SJSA1 (cell line): Measurements from ENCODE around the gene MPZL1. TPM values are rescaled to one million over a fixed set of nuclear protein-coding genes. Genes with fewer than 3 reads are reported as not detected.
A peak's percentile ranks its signal among the peaks of the same experiment; 100 is the strongest.

Source experiments
- DNase-seq, 2 experiments: peaks; one replicate each; pipeline ENCODE4 v3.0.0-alpha.2; 2015 to 2020; ENCODE audit warnings: low spot score in 2 of 2, low read depth in 1 of 2
- H3K27ac ChIP-seq: fragments of 250-450 bp; sonication (Bioruptor Pico); 2 replicates; pipeline ENCODE4 v1.5.1; 2020; ENCODE audit warnings: mild to moderate bottlenecking, moderate library complexity
- H3K27me3 ChIP-seq: fragments of 250-450 bp; sonication (Bioruptor Pico); replicated peaks from 2 replicates; pipeline ENCODE4 v1.5.1; 2020; ENCODE audit warnings: mild to moderate bottlenecking, moderate library complexity
- H3K36me3 ChIP-seq: fragments of 250-450 bp; sonication (Bioruptor Pico); 2 replicates; pipeline ENCODE4 v1.5.1; 2020; ENCODE audit warnings: mild to moderate bottlenecking
- H3K4me1 ChIP-seq: fragments of 250-450 bp; sonication (Bioruptor Pico); replicated peaks from 2 replicates; pipeline ENCODE4 v1.6.1; 2021; ENCODE audit warnings: mild to moderate bottlenecking
- H3K4me3 ChIP-seq: fragments of 250-450 bp; sonication (Bioruptor Pico); 2 replicates; pipeline ENCODE4 v1.5.1; 2020; ENCODE audit warnings: mild to moderate bottlenecking
- H3K9me3 ChIP-seq: fragments of 250-450 bp; sonication (Bioruptor Pico); replicated peaks from 2 replicates; pipeline ENCODE4 v1.5.1; 2020; ENCODE audit warnings: mild to moderate bottlenecking
- total RNA-seq: library from RNA; depleted of rRNA; stranded (reverse); fragments of >200 nt; shearing (Covaris generic); gene quantifications from 2 replicates; pipeline ENCODE4 v1.2.3, GENCODE V29; 2014; rRNA removed

MPZL1 gene
- 74.1 and 78.5 TPM in 2 replicates for total RNA-seq

DNA sequence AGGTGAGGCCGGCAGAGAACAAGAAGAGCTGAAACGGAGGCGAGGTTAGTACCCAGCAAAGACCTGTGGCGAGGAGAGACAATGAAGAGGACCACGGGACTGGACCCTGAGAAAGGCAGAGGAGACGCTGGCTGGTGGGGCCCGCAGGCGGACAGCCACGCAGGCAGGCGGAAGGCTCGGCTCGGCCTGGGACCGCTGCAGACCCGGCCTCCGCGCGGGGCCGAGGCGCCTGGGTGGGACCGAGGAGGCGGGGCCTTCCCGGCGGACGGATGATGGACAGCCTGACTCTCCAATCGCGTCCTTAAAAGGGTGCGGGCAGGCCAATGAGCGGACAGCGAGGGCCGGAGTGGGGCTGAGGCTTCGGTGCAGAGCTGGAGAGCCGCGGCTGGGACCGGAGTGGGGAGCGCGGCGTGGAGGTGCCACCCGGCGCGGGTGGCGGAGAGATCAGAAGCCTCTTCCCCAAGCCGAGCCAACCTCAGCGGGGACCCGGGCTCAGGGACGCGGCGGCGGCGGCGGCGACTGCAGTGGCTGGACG, at the start of gene MPZL1:
MPZL1 (plus strand) TSS at position 366 of the 535 bp plus-strand sequence. CDS start 170 bp downstream, outside the sequence.
- DNase-seq = peak; percentile 94 to 99
- Histone ChIP-seq H3K9me3 (no peaks in the 10 kb centered on the region), H3K4me3 (peak within 1 kb of the TSS; percentile 90), H3K27ac (peak within 1 kb of the TSS; percentile 22), H3K36me3 (peaks cover 12% of the 10 kb centered on the region), H3K4me1 (peaks cover 23% of the 10 kb centered on the region), H3K27me3 (no peaks in the 10 kb centered on the region)

GRCh38 chr1:167672831-167673230, 49.0 kb upstream of the MPZL1 start:
- DNase-seq = no peak
- Histone ChIP-seq H3K4me3 (no peak overlapping the region), H3K36me3 (no peaks in the 10 kb centered on the region), H3K9me3 (no peaks in the 10 kb centered on the region), H3K27ac (no peak overlapping the region), H3K27me3 (no peaks in the 10 kb centered on the region; the same call in 1 of the 2 replicates), H3K4me1 (no peaks in the 10 kb centered on the region; the same call in 1 of the 2 replicates)

- Histone ChIP-seq H3K27ac (no peak overlapping the region), H3K36me3 (no peaks in the 10 kb centered on the region), H3K4me1 (no peaks in the 10 kb centered on the region; the same call in 1 of the 2 replicates), H3K9me3 (no peaks in the 10 kb centered on the region), H3K27me3 (no peaks in the 10 kb centered on the region; the same call in 1 of the 2 replicates), H3K4me3 (no peak overlapping the region)
- DNase-seq = no peak
Observed at GRCh38 chr1:167673265-167673664, 48.5 kb upstream of the MPZL1 start.

GRCh38 chr1:167674156-167674555, 47.6 kb upstream of the MPZL1 start:
- H3K4me1 ChIP-seq = no peaks in the 10 kb centered on the region; the same call in 1 of the 2 replicates
- H3K27ac ChIP-seq = no peak overlapping the region
- no peak overlapping the region for H3K4me3 ChIP-seq
- no peaks in the 10 kb centered on the region for H3K36me3 ChIP-seq
- H3K9me3 ChIP-seq = no peaks in the 10 kb centered on the region
- no peak for DNase-seq
- H3K27me3 ChIP-seq = no peaks in the 10 kb centered on the region

DNA sequence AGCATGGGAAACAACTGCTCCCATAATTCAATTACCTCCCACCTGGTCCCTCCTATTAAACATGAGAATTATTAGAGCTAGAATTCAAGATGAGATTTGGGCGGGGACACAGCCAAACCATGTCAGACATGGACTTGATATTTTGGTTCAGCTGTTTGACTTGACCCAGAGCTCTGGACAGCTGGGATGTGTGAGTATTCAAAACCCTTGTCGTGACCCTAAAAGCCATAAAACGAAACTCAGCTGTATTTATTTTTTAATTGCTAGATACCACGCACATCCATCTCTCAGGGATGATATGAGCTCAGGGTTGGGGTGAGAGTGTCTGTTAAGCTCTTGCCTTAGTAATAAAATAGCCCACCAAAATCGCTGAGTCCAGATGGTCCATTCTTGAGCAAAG, 46.3 kb upstream of the MPZL1 start:
- H3K9me3 ChIP-seq = no peaks in the 10 kb centered on the region
- H3K4me1 ChIP-seq = no peaks in the 10 kb centered on the region; the same call in 1 of the 2 replicates
- no peak for DNase-seq
- no peaks in the 10 kb centered on the region for H3K36me3 ChIP-seq
- no peak overlapping the region for H3K4me3 ChIP-seq
- H3K27ac ChIP-seq = no peak overlapping the region
- no peaks in the 10 kb centered on the region for H3K27me3 ChIP-seq

DNA sequence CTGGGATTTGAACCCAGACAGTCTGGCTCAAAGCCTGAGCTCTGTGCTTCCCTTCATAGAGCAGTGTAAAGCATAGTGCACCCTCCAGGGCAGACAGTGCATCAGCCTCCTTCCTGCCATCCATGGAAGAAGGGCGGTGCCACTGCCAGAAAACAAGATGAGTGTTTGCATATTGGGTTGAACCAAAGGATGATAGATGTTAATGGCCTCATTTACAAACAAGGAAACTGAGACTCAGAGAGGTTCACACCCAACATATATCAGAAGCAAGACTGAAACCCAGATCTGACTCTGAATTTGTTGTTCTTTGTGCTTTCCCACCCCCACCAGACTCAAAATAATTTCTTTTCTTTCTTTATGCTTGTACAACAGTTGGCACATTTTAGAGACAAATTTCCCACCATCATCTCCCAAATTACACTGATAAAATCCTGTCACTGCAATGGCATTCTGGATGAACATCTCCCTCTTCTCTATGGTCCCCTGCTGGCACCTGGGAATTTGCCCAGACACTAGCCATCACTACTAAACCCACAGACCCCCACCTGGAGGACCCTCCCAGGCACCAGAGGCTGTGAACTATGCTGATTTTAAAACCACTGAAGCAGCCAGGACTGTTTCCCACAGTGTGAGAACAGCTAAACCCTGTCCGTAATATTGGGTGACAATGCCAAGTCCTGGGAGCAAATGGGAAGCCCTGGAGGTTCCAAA, 45.4 kb upstream of the MPZL1 start:
- Histone ChIP-seq H3K27ac (no peak overlapping the region), H3K9me3 (no peaks in the 10 kb centered on the region), H3K27me3 (no peaks in the 10 kb centered on the region), H3K4me1 (no peaks in the 10 kb centered on the region; the same call in 1 of the 2 replicates), H3K4me3 (no peak overlapping the region), H3K36me3 (no peaks in the 10 kb centered on the region)
- no peak for DNase-seq

DNA sequence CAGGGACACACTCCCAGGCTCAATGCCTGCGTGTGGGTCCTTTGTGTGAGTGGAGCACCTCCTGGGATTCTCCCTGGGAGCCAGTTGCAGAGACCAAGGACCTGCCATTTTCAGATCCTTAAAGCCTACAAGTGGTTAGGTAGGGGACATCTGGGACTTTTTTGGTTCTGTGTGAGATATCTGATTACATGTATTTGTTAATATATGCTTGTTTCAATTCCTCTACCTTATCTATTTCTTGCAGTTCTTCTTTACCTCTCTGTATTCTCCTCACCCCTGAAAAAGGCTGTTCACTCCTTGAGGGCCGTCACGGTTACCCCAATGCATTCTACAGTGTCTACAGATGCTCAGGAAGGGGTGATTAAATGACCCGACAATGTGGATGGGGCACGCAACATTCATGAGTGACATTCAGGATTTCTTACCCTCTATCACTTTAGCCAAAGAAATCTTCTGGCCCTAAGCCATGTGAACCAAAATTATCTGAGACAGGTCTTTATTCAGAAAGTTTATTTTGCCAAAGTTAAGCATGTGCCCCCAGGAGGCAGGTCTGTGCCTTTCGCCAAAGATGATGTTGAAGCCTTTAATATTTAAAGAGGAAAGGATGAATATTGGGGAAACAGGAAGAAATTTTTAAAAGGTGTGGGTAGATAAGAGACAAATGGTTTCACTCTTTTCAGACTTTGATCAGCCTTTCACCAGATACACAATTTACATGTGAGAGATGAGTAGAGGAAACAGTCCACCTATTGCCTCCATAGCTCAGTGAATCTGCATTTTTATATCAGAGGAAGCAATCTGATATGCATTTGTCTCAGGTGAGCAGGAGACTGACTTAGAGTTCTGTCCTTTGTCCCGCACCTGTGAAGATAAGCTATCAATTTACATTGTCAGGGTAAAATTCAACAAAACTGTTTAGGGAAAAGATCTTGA, 44.6 kb upstream of the MPZL1 start:
- no peaks in the 10 kb centered on the region for H3K9me3 ChIP-seq
- H3K36me3 ChIP-seq = no peaks in the 10 kb centered on the region
- no peaks in the 10 kb centered on the region; the same call in 1 of the 2 replicates for H3K4me1 ChIP-seq
- no peaks in the 10 kb centered on the region for H3K27me3 ChIP-seq
- H3K27ac ChIP-seq = no peak overlapping the region
- H3K4me3 ChIP-seq = no peak overlapping the region
- no peak for DNase-seq

GRCh38 chr1:167678422-167678821, 43.4 kb upstream of the MPZL1 start:
- peaks cover 4% of the 10 kb centered on the region for H3K4me1 ChIP-seq
- H3K4me3 ChIP-seq = no peak overlapping the region
- H3K36me3 ChIP-seq = no peaks in the 10 kb centered on the region

GRCh38 chr1:167678838-167679237, 42.9 kb upstream of the MPZL1 start:
- H3K27me3 ChIP-seq = no peaks in the 10 kb centered on the region
- H3K27ac ChIP-seq = no peak overlapping the region
- peaks cover 8% of the 10 kb centered on the region for H3K4me1 ChIP-seq
- no peaks in the 10 kb centered on the region for H3K36me3 ChIP-seq
- no peak overlapping the region for H3K4me3 ChIP-seq
- DNase-seq = no peak
- no peaks in the 10 kb centered on the region for H3K9me3 ChIP-seq

More at GRCh38 chr1:167678422-167678821, 43.4 kb upstream of the MPZL1 start:
- H3K27ac ChIP-seq = no peak overlapping the region
- no peaks in the 10 kb centered on the region for H3K27me3 ChIP-seq
- H3K9me3 ChIP-seq = no peaks in the 10 kb centered on the region
- DNase-seq = no peak

DNA sequence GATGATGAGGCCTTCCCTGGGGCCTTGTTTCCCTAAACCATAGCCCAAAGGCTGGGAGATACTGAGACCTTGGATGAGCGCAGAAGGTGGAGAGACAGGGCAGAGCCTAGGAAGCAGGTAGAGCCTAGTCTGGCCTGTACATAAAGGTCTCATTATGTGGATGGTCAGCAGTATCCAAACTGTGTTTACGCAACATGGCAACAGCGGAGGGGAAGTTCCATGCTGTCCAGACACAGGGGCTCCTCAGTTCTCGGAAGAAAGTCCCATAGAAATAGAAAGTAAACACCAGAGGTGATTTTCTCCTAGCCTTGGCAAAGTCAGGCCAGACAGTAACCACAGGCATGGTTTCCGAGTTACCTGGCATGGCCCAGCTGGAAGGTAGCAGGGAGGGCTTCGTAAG, 42.1 kb upstream of the MPZL1 start:
- Histone ChIP-seq H3K36me3 (no peaks in the 10 kb centered on the region), H3K4me1 (peaks cover 14% of the 10 kb centered on the region), H3K9me3 (no peaks in the 10 kb centered on the region), H3K4me3 (no peak overlapping the region), H3K27ac (no peak overlapping the region), H3K27me3 (no peaks in the 10 kb centered on the region)
- DNase-seq = no peak

- Histone ChIP-seq H3K4me1 (peaks cover 14% of the 10 kb centered on the region), H3K27me3 (no peaks in the 10 kb centered on the region), H3K27ac (no peak overlapping the region), H3K4me3 (no peak overlapping the region), H3K36me3 (no peaks in the 10 kb centered on the region), H3K9me3 (no peaks in the 10 kb centered on the region)
- DNase-seq = no peak
Observed at GRCh38 chr1:167681024-167681423, 40.8 kb upstream of the MPZL1 start.

DNA sequence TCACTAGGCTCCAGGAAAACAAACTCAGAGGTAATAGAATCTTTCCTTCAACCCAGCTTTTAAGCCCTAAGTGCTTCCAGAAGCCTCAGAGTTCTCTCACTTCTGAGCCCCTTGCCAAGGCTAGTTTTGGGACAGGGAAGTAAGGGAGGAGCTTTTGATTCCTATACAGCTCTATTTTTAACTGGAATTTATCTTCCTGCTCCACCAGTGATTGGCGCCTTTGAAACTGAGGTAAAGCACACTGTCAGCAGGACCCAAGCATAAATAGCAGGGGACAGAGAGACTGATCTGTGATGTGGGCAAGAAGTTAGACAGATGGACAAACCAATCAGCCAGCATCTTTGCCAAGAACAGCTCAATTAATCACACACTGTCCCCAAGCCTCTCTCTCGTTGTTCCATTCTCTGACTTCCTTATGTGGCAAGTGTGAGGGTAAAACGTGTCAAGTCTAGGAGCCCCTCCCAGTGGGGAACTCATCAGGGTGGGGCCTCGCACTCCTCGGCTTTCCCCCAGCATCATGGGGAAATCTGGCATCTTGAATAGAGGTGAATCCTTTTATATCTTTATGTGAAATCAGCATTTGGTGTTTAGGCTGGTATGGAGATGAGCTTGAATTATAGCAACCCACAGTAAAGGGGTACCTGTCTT, 40.2 kb upstream of the MPZL1 start:
- peaks cover 14% of the 10 kb centered on the region for H3K4me1 ChIP-seq
- no peaks in the 10 kb centered on the region for H3K9me3 ChIP-seq
- H3K4me3 ChIP-seq = no peak overlapping the region
- no peaks in the 10 kb centered on the region for H3K27me3 ChIP-seq
- H3K27ac ChIP-seq = no peak overlapping the region
- no peaks in the 10 kb centered on the region for H3K36me3 ChIP-seq
- DNase-seq = no peak

GRCh38 chr1:167683226-167683625, 38.6 kb upstream of the MPZL1 start:
- Histone ChIP-seq H3K36me3 (no peaks in the 10 kb centered on the region), H3K4me3 (no peak overlapping the region), H3K27ac (no peak overlapping the region), H3K4me1 (peaks cover 15% of the 10 kb centered on the region), H3K27me3 (no peaks in the 10 kb centered on the region), H3K9me3 (no peaks in the 10 kb centered on the region)
- no peak for DNase-seq
